Neural cell (in vitro differentiated cells): Measurements from ENCODE around the gene RSPO4.

Experiments
- CTCF ChIP-seq: fragments of 450-650 bp; IDR thresholded peaks from 2 replicates; pipeline ENCODE4 v1.5.1; 2014; ENCODE audit warnings: antibody characterized with exemption, mild to moderate bottlenecking, moderate library complexity; ENCODE audit not compliant: poor library complexity, severe bottlenecking
- EP300 ChIP-seq: fragments of 450-650 bp; conservative IDR thresholded peaks from 2 replicates; pipeline ENCODE4 v1.6.1; 2014; ENCODE audit warnings: antibody characterized with exemption, mild to moderate bottlenecking, moderate library complexity; ENCODE audit not compliant: poor library complexity, severe bottlenecking
- EZH2 ChIP-seq: fragments of 200-600, 300-800 bp; shearing (Covaris generic), sonication (generic); IDR thresholded peaks from 2 replicates; pipeline ENCODE4 v1.6.1; 2014; ENCODE audit warnings: antibody characterized with exemption, low read length, borderline replicate concordance, mild to moderate bottlenecking; ENCODE audit not compliant: insufficient read depth, poor library complexity, severe bottlenecking
- POLR2AphosphoS5 ChIP-seq: IDR thresholded peaks from 2 replicates; pipeline ENCODE4 v1.6.1; 2012
- RAD21 ChIP-seq: fragments of 450-650 bp; conservative IDR thresholded peaks from 2 replicates; pipeline ENCODE4 v1.6.1; 2014; ENCODE audit warnings: antibody characterized with exemption, mild to moderate bottlenecking, moderate library complexity
- TAF1 ChIP-seq: IDR thresholded peaks from 2 replicates; pipeline ENCODE4 v1.6.1; 2012; ENCODE audit warnings: low read depth
- TF ChIP-seq, protein P1 (sequence below): IDR thresholded peaks from 2 replicates; pipeline ENCODE4 v1.6.1; 2012; ENCODE audit warnings: borderline replicate concordance

DNA sequence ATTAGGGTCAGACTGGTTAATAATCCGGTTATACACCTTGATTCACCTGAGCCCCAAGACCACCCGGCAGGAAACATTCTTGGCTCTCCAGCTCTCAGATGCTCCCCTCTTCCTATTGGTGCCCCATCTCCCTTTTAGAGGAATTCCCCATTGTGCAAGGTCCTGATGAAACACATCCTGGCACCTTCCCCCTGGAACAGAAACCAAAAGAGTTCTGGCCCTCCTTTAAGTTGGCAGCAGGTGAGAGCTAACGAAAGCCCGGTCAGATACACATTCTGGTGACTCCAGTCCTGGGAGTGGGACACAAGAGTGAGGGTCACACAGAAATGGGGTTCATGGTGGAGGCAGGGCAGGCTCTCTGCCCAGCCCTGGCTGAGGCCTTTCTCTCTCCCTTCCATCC lies 32.2 kb downstream of the RSPO4 start:
- TF ChIP-seq, protein P1, sequence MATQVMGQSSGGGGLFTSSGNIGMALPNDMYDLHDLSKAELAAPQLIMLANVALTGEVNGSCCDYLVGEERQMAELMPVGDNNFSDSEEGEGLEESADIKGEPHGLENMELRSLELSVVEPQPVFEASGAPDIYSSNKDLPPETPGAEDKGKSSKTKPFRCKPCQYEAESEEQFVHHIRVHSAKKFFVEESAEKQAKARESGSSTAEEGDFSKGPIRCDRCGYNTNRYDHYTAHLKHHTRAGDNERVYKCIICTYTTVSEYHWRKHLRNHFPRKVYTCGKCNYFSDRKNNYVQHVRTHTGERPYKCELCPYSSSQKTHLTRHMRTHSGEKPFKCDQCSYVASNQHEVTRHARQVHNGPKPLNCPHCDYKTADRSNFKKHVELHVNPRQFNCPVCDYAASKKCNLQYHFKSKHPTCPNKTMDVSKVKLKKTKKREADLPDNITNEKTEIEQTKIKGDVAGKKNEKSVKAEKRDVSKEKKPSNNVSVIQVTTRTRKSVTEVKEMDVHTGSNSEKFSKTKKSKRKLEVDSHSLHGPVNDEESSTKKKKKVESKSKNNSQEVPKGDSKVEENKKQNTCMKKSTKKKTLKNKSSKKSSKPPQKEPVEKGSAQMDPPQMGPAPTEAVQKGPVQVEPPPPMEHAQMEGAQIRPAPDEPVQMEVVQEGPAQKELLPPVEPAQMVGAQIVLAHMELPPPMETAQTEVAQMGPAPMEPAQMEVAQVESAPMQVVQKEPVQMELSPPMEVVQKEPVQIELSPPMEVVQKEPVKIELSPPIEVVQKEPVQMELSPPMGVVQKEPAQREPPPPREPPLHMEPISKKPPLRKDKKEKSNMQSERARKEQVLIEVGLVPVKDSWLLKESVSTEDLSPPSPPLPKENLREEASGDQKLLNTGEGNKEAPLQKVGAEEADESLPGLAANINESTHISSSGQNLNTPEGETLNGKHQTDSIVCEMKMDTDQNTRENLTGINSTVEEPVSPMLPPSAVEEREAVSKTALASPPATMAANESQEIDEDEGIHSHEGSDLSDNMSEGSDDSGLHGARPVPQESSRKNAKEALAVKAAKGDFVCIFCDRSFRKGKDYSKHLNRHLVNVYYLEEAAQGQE, result no peak
- no peak for TF ChIP-seq EZH2
- no peak for TF ChIP-seq CTCF
- no peak for TF ChIP-seq EP300
- TF ChIP-seq POLR2AphosphoS5, result no peak
- no peak for TF ChIP-seq RAD21
- TF ChIP-seq TAF1, result no peak
